Stimulated activated CD8-positive, alpha-beta memory T cell treated with anti-CD3 and anti-CD28 coated beads, Interleukin-2, amount 100 ng/mL, for 48 hours (primary cell): ENCODE data around the gene HNRNPK.

Source experiments
- DNase-seq, 2 donors: peaks; one replicate each; pipeline ENCODE4 v3.0.0-alpha.2; 2020; ENCODE audit warnings: low read depth in 2 of 2

Gene HNRNPK

DNA sequence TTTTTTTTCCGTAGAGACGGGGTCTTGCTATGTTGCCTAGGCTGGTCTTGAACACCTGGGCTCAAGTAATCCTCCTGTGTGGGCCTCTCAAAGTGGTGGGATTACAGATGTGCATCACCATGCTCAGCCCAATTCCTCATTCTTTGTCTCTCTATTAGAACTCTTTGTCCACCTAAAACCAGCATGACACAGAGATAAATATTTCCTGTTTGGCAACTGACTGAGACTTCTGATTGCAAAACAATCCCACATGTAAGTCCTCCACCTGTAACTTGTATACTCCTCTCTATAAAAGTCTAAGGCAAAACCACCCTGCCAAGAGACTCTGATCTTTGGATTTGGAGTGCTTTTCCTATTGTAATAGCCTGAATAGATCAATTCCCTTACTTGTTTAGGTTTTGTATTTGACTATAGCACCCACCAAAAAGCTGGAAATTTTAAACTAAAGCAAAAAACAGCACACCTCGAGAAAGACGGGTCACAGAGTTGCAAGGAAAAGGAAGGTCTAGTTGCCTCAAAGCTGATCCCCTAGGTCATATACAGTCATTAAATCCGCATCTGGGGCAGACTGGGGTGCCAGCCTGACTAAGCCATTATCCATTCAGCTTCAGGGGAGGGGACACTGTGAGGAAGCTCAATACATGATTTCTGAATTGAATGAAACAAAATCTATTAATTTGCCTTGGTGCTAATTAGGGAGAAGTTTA, 45.3 kb downstream of the HNRNPK start:
- DNase-seq: no peak

DNA sequence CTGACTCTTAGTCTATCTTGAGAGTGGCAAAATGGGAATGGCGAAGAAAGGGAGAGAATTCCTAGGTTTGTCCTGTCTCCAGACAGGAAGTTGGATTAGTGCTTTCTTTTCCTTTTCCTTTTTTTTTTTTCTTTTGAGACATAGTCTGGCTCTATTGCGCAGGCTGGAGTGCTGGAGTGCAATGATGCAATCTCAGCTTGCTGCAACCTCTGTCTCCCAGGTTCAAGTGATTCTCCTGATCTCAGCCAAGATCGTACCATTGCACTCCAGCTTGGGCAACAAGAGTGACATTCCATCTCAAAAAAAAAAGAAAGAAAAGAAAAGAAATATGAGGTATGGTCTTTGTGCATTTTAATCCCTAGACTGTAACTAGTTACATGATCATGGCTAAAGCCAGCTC, 46.2 kb downstream of the HNRNPK start:
- no peak for DNase-seq

DNA sequence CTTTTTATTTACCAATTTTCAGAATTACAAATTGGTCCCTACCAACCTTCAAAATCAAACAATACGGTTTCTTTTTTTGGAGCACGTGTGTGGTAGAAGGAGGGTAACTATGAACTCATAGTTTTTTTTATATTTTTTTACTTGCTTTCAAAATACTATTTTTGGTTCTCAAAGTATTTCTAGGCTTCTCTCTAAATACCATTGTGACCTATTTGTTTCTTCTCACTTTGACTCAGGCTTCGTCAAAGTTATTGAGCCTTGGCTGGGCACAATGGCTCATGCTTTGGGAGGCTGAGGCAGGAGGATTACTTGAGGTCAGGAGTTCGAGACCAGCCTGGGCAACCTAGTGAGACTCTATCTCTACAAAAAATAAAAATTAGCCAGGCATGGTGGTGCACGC, 47.2 kb downstream of the HNRNPK start:
- no peak for DNase-seq

DNA sequence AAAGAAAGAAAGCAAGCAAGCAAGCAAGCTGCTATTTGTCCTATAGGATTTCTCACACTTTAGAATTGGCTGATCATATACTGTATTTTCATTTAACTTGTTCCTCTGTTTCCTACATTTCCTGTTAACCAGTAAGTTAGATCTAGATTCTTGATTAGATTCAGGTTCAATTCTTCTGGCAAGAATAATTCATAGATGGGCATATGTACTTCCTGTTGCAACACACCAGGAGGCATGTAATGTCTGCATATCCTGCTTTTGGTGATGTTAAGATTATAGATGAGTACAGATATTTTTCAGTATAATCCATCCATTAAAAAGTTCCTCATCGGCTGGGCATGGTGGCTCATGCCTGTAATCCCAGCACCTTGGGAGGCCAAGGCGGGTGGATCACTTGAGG, 48.0 kb downstream of the HNRNPK start:
- no peak for DNase-seq

DNA sequence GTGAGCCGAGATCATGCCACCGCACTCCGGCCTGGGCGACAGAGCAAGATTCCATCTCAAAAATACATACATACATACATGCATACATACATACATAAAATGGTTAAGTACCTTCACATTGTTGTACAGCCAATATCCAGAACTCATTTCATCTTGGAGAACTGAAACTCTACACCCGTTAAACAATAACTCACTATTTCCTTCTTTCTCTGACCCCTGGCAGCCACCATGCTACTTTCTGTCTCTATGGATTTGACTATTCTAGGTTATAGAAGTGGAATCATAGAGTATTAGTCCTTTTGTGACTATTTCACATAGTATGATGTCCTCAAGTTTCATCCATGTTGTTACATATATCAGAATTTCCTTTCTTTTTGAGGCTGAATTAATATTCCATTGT, 49.1 kb downstream of the HNRNPK start:
- no peak for DNase-seq

DNA sequence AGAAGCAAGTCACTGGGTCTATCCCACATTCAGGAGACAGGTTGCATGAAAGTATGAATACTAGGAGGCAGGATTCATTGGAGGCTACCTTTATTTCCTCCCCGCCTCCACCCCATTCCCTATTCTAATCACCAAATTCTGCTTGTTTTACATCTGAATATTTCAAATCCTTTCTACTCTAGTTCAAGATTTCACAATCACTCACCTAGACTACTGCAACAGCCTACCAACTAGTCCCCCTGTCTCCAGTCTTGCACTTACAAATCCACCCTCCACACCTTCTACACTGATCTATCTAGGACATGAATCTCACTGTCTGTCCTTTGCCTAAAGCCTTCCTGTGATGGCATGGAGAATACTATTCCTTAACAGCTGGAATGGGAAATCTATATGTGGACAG, 52.4 kb downstream of the HNRNPK start:
- DNase-seq: no peak

DNA sequence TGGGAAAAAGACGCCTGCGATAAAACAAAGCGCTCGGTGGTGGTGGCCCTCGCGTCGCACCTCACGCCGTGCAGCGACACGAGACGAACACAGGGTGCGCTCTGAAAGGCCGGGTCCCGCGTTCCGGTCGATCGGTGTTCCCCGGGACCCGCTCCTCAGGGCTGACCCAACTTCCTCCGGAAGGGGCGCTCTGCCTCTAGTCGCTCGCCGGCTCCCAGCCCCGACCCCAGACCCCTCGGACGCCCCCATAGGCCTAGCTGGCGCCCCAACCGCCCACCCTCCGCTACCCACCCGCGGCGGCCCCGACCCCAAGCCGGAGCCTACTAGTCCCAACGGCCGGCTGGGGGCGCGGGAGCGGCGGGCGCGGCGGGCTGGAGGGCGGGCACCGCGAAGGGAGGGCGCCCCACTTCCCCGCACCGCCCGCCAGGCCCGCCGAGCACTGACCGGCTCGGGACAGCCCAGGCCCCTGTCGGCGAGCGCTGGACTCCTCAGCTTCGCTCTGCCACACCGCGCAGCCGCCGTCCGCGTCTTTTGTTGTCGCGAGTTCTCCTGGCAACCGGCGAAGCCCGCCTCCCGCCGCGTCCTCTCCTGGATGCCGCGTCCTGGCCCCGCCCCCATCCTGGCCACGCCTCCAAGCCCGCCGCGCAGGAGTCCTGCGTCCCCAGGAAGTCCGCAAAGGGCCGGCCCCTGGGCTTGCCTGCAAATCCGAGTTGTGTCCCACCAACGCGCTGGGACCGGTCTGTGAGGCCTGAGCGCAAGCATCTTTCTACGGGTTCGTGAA, 58.9 kb downstream of the HNRNPK start, which contains the start of gene KIF27:
Gene KIF27 (minus strand): TSS at position 506 of the 781 bp plus-strand sequence. CDS start 5,841 bp downstream, outside the sequence.
- DNase-seq: peak; percentile 98 to 99

DNA sequence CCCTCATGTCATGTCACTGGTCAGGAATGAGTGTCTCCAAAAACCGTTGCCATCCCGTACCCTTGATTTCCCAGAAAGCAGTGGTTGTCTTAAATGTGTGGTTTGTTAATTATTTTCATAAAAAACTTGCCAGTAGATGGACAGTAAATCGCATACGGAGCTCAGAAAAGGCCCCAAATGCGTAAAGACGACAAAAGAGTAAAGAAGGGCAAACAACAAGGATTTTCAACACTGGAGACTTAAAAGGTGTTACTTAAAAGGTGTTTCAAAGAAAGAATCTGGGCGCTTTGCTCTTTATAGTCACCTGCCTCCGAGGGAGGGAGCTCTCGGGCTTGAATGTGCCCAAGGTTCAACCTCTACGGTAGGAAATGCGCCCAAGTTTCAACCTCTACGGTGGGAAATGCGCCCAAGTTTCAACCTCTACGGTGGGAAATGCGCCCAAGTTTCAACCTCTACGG, 59.5 kb downstream of the HNRNPK start:
- no peak for DNase-seq

DNA sequence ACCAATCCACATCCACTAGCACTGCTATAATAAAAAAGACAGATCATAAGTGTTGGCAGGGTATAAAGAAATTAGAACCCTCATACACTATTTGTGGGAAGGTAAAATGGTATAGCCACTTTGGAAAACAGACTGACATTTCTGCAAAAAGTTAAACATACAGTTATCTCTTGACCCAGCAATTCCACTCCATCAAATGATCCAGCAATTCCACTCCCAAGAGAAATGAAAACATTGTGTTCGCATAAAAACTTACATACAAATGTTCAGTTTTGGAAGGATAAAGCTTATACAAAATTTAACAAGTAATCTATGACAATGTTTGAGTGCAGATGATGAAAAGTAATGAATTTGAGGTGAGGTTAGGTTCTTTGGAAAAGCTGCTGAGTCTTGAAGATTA, 60.9 kb downstream of the HNRNPK start:
- no peak for DNase-seq
